OCI-LY1 (cell line): ENCODE results near the gene RALY.

Source experiments
- H2AFZ ChIP-seq: fragments of 200-600 bp; sonication (generic), shearing (Covaris generic); 2 replicates; pipeline ENCODE4 v1.6.0; 2014; ENCODE audit warnings: antibody characterized with exemption, mild to moderate bottlenecking, low read length
- H3F3A ChIP-seq: fragments of 200-600 bp; sonication (generic), shearing (Covaris generic); 2 replicates; pipeline ENCODE4 v1.6.0; 2014; ENCODE audit warnings: mild to moderate bottlenecking, antibody characterized with exemption, low read length, moderate library complexity; ENCODE audit not compliant: insufficient read depth
- H3K27ac ChIP-seq: fragments of 200-600 bp; sonication (generic); 2 replicates; pipeline ENCODE4 v1.5.1; 2014; ENCODE audit warnings: low read length, mixed run types, mild to moderate bottlenecking, low read depth; ENCODE audit not compliant: poor library complexity, severe bottlenecking
- H3K27me3 ChIP-seq: fragments of 200-600 bp; sonication (generic); 2 replicates; pipeline ENCODE4 v1.6.0; 2014; ENCODE audit warnings: antibody characterized with exemption, mild to moderate bottlenecking, low read length, moderate library complexity; ENCODE audit not compliant: insufficient read depth
- H3K36me3 ChIP-seq: fragments of 200-600 bp; sonication (generic); 2 replicates; pipeline ENCODE4 v1.6.1; 2014; ENCODE audit warnings: mild to moderate bottlenecking, antibody characterized with exemption, low read length, moderate library complexity, mixed read lengths; ENCODE audit not compliant: insufficient read depth
- H3K4me1 ChIP-seq: fragments of 200-600 bp; sonication (generic); 2 replicates; pipeline ENCODE4 v1.5.1; 2014; ENCODE audit warnings: mild to moderate bottlenecking, low read length, moderate library complexity; ENCODE audit not compliant: insufficient read depth, severe bottlenecking
- H3K4me2 ChIP-seq: fragments of 200-600 bp; sonication (generic), shearing (Covaris generic); 2 replicates; pipeline ENCODE4 v1.6.1; 2014; ENCODE audit warnings: low read length
- H3K4me3 ChIP-seq: fragments of 200-600 bp; sonication (generic); 2 replicates; pipeline ENCODE4 v1.5.1; 2014; ENCODE audit warnings: low read length, low read depth, mild to moderate bottlenecking, mixed read lengths; ENCODE audit not compliant: poor library complexity, severe bottlenecking
- H3K79me2 ChIP-seq: fragments of 200-600 bp; shearing (Covaris generic); 2 replicates; pipeline ENCODE4 v1.6.1; 2016; ENCODE audit warnings: mixed run types, low read length, mixed read lengths; ENCODE audit not compliant: insufficient read depth
- H3K9ac ChIP-seq: fragments of 200-600 bp; sonication (generic), shearing (Covaris generic); 2 replicates; pipeline ENCODE4 v1.6.1; 2014; ENCODE audit warnings: mild to moderate bottlenecking, low read length, mixed read lengths
- H3K9me2 ChIP-seq: fragments of 200-600 bp; sonication (generic), shearing (Covaris generic); 2 replicates; pipeline ENCODE4 v1.6.1; 2014; ENCODE audit warnings: low read depth, mild to moderate bottlenecking, low read length, mixed read lengths
- H3K9me3 ChIP-seq: fragments of 200-600 bp; shearing (Covaris generic); 2 replicates; pipeline ENCODE4 v1.6.1; 2014; ENCODE audit warnings: low read length, mixed read lengths
- H4K20me1 ChIP-seq: fragments of 200-600 bp; sonication (generic), shearing (Covaris generic); 2 replicates; pipeline ENCODE4 v1.6.0; 2016; ENCODE audit warnings: mild to moderate bottlenecking, low read length; ENCODE audit not compliant: insufficient read depth
- CTCF ChIP-seq: fragments of 200-600 bp; sonication (generic), shearing (Covaris generic); IDR thresholded peaks from 2 replicates; pipeline ENCODE4 v1.5.1; 2017; ENCODE audit warnings: mild to moderate bottlenecking, antibody characterized with exemption, low read length, moderate library complexity, mixed read lengths
- EZH2 ChIP-seq: fragments of 200-600 bp; sonication (generic), shearing (Covaris generic); IDR thresholded peaks from 2 replicates; pipeline ENCODE4 v1.8.0; 2017; ENCODE audit warnings: borderline replicate concordance, mixed run types, mild to moderate bottlenecking, antibody characterized with exemption, low read length, moderate library complexity, mixed read lengths

RALY gene

GRCh38 chr20:34029415-34029814, 35.7 kb downstream of the RALY start:
- Histone ChIP-seq H4K20me1 (no peaks in the 10 kb centered on the region), H3K4me3 (no peak overlapping the region), H3K9me3 (no peaks in the 10 kb centered on the region), H3K36me3 (peaks cover 38% of the 10 kb centered on the region), H3K9me2 (no peaks in the 10 kb centered on the region), H3K27me3 (no peaks in the 10 kb centered on the region), H3K9ac (no peak overlapping the region), H3K4me1 (peaks cover 4% of the 10 kb centered on the region), H2AFZ (no peak overlapping the region), H3K4me2 (no peak overlapping the region), H3F3A (no peaks in the 10 kb centered on the region), H3K79me2 (peaks cover 43% of the 10 kb centered on the region), H3K27ac (no peak overlapping the region)
- no peak for TF ChIP-seq CTCF
- no peak for TF ChIP-seq EZH2

GRCh38 chr20:34030456-34030855, 36.7 kb downstream of the RALY start:
- no peak for TF ChIP-seq CTCF
- TF ChIP-seq EZH2 = no peak
- no peaks in the 10 kb centered on the region for H3K27me3 ChIP-seq
- no peak overlapping the region for H3K9ac ChIP-seq
- no peaks in the 10 kb centered on the region for H3F3A ChIP-seq
- no peak overlapping the region for H2AFZ ChIP-seq
- no peaks in the 10 kb centered on the region for H4K20me1 ChIP-seq
- H3K9me3 ChIP-seq = no peaks in the 10 kb centered on the region
- peaks cover 39% of the 10 kb centered on the region for H3K36me3 ChIP-seq
- H3K27ac ChIP-seq = no peak overlapping the region
- H3K4me1 ChIP-seq = no peaks in the 10 kb centered on the region
- no peak overlapping the region for H3K4me2 ChIP-seq
- no peaks in the 10 kb centered on the region for H3K9me2 ChIP-seq
- peaks cover 42% of the 10 kb centered on the region for H3K79me2 ChIP-seq
- no peak overlapping the region for H3K4me3 ChIP-seq

GRCh38 chr20:34033903-34034302, 40.2 kb downstream of the RALY start:
- Histone ChIP-seq H3K4me2 (no peak overlapping the region), H3K36me3 (peaks cover 39% of the 10 kb centered on the region), H3K9me3 (no peaks in the 10 kb centered on the region), H3K4me1 (peaks cover 3% of the 10 kb centered on the region), H3K79me2 (peaks cover 46% of the 10 kb centered on the region), H3K27me3 (no peaks in the 10 kb centered on the region), H3K27ac (no peak overlapping the region), H3K4me3 (no peak overlapping the region), H3K9me2 (no peaks in the 10 kb centered on the region), H4K20me1 (0 out of 2 replicates have a peak, but pooled peaks cover 3% of the 10 kb centered on the region), H3K9ac (no peak overlapping the region), H2AFZ (no peak overlapping the region), H3F3A (no peaks in the 10 kb centered on the region)
- TF ChIP-seq EZH2 = no peak
- no peak for TF ChIP-seq CTCF
